ENCODE measurements around the gene DENND2D. TPM values are rescaled to one million over a fixed set of nuclear protein-coding genes. Genes with fewer than 3 reads are reported as not detected.

The DENND2D gene
- total RNA-seq, 1 donor from 2014 or later, result 0.25 TPM

DNA sequence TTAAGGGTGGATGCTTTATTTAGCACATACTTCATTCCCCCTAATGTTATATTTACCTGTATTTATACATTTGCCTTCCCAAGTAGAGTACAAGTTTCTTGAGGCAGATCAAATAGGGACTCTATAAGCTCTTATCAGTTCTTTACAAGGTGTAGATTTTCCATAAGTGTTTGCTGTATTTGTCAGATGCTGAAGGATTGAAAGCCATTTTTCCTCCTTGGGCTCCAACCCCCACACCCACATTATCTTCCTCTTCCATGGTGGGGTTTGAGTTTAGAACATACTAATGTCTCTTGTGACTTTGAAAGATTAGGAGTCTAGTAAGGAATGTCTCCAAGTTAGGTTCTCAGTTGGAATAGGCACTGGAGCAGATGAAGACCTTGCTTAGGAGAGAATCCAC, 24.6 kb upstream of the DENND2D start:
- Mint-ChIP-seq H3K27me3 (ENCODE audit: low read depth) (peaks cover 6% of the 10 kb centered on the region), H3K36me3 (ENCODE audit: low read depth) (no peaks in the 10 kb centered on the region), H3K4me3 (ENCODE audit: unreplicated experiment) (no peak overlapping the region), H3K4me1 (ENCODE audit: low read depth) (peaks cover 46% of the 10 kb centered on the region), H3K9me3 (ENCODE audit: low read depth) (no peaks in the 10 kb centered on the region), H3K27ac (ENCODE audit: unreplicated experiment) (no peak overlapping the region)
- TF ChIP-seq, protein P1, sequence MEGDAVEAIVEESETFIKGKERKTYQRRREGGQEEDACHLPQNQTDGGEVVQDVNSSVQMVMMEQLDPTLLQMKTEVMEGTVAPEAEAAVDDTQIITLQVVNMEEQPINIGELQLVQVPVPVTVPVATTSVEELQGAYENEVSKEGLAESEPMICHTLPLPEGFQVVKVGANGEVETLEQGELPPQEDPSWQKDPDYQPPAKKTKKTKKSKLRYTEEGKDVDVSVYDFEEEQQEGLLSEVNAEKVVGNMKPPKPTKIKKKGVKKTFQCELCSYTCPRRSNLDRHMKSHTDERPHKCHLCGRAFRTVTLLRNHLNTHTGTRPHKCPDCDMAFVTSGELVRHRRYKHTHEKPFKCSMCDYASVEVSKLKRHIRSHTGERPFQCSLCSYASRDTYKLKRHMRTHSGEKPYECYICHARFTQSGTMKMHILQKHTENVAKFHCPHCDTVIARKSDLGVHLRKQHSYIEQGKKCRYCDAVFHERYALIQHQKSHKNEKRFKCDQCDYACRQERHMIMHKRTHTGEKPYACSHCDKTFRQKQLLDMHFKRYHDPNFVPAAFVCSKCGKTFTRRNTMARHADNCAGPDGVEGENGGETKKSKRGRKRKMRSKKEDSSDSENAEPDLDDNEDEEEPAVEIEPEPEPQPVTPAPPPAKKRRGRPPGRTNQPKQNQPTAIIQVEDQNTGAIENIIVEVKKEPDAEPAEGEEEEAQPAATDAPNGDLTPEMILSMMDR (IDR thresholded peaks at IDR 0.05), result no peak
- no peak for DNase-seq (ENCODE audit: low spot score)

DNA sequence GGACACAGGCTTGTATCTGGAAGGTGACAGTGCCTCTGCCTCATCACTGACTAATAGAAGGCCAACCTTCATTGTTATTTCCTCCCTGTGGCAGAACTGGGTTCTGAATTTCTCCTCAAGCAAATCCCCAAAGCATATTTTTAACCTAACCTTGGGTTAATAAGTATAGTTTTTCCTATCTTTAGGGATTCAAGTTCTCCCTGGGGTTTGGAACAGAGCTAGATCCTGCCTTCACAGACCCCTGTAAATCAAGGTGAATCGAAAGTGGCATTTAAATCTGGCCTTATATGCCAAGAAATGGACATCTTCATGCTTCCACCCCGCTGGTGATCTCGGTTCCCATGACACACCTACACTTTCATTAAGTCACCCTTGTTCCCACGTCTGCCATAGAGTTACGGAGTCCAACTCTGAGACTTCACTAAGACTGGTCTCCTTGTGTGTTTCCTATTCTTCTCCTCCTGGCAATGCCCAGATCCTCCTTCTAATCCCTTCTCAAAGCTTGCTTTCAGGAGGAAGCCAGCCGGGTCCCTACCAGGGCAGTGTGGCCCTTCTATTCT, 22.8 kb upstream of the DENND2D start:
- peaks cover 32% of the 10 kb centered on the region for H3K4me1 Mint-ChIP-seq (ENCODE audit: low read depth)

DNA sequence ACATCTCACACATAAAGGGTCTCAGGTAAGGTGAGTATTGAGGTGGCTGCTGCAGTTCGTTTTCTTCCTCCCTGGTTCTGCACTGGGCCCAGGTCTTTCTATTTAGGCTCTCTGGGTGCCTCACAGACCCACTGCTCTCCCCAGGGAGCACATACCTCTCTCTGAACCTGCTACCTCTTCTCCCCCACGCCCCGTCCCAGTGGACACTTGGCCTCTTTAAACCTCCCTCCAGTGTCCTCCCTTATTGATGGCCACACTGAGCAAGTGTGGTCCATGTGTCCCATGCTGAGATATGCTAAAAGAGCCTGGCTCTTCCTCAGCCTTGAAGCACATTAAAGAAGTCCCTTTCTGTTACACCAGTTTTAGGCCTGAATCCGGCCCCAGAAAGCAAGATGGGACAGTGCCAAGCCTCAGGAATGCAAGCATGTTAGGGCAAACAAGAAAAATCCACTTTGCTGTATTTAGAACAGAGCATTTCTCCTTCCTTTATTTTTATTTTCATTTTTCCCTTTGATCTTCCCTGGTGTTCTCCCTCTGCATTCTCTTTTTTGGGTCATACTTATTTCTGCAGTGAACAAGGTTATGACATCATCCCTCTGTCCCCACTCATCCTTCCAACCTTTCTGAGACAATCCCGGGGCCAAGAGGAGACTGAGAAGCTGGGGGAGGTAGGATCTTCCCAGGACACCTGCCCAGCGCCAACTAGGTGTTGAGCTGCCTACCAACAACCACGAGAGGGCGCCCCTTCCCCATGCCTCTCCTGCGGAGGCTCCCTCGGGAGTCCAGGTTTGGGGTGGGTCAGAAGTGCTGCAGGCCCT, 22.1 kb upstream of the DENND2D start:
- TF ChIP-seq, protein P1 (IDR thresholded peaks at IDR 0.05), result peak; percentile 88
- DNase-seq (ENCODE audit: low spot score), result no peak
- H3K36me3 Mint-ChIP-seq (ENCODE audit: low read depth), result no peaks in the 10 kb centered on the region
- peaks cover 26% of the 10 kb centered on the region for H3K4me1 Mint-ChIP-seq (ENCODE audit: low read depth)
- H3K4me3 Mint-ChIP-seq (ENCODE audit: unreplicated experiment), result no peak overlapping the region
- no peaks in the 10 kb centered on the region for H3K9me3 Mint-ChIP-seq (ENCODE audit: low read depth)
- peaks cover 8% of the 10 kb centered on the region for H3K27me3 Mint-ChIP-seq (ENCODE audit: low read depth)
- peak overlapping the region; percentile 36 for H3K27ac Mint-ChIP-seq (ENCODE audit: unreplicated experiment)

More for the DNA sequence above, 22.8 kb upstream of the DENND2D start:
- no peak overlapping the region for H3K4me3 Mint-ChIP-seq (ENCODE audit: unreplicated experiment)
- peaks cover 8% of the 10 kb centered on the region for H3K27me3 Mint-ChIP-seq (ENCODE audit: low read depth)
- H3K36me3 Mint-ChIP-seq (ENCODE audit: low read depth), result no peaks in the 10 kb centered on the region
- TF ChIP-seq, protein P1 (IDR thresholded peaks at IDR 0.05), result peak; percentile 15
- no peak overlapping the region for H3K27ac Mint-ChIP-seq (ENCODE audit: unreplicated experiment)
- no peaks in the 10 kb centered on the region for H3K9me3 Mint-ChIP-seq (ENCODE audit: low read depth)
- no peak for DNase-seq (ENCODE audit: low spot score)

DNA sequence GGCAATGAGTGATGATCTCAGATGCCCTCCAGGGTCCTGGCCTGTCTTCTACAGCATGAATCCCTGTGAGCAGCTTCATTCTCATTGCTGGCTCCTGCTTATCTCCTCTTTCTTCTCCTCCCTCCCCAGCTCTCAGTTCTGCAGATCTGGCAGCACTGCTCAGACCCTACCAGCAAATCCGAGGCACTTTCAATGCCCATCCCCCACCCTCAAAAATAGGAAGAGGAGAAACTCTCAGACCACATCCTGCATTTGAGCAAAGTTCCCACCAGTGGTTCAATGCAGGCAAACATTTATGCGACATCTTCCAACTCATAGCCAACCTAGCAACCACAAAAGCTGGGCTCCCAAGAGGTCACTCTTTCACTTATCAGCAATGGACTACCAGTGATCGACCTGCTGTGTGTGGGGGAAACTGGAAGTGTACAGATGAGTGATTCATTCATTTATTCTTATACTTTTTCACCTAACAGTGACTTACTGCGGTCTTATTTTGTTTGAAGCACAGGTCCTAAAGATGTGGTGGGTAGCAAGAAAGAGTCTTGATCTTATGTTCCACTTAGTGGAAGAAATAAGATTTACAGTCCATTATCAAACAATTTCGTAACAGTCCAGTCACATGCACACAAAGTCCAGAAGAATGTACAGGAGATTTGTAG, 21.3 kb upstream of the DENND2D start:
- H3K36me3 Mint-ChIP-seq (ENCODE audit: low read depth), result no peaks in the 10 kb centered on the region
- peaks cover 22% of the 10 kb centered on the region for H3K4me1 Mint-ChIP-seq (ENCODE audit: low read depth)
- H3K4me3 Mint-ChIP-seq (ENCODE audit: unreplicated experiment), result no peak overlapping the region
- no peaks in the 10 kb centered on the region for H3K9me3 Mint-ChIP-seq (ENCODE audit: low read depth)
- no peak overlapping the region for H3K27ac Mint-ChIP-seq (ENCODE audit: unreplicated experiment)
- H3K27me3 Mint-ChIP-seq (ENCODE audit: low read depth), result peaks cover 8% of the 10 kb centered on the region
- TF ChIP-seq, protein P1 (IDR thresholded peaks at IDR 0.05), result no peak
- DNase-seq (ENCODE audit: low spot score), result no peak

DNA sequence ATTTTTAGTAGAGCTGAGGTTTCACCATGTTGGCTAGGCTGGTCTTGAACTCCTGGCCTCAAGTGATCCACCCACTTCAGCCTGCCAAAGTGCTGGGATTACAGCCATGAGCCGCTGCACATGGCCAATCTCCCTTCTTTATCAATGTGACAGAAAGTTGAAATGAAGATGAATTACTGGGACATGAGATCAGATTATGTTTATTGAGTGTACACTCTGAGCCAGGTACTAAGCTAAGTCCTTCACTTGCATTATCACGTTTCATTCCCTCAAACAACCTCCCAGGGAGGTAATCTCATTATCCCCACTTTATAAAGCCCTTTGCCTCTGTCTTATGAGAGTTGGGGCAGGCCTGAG, 20.8 kb upstream of the DENND2D start:
- Mint-ChIP-seq H3K27ac (ENCODE audit: unreplicated experiment) (no peak overlapping the region), H3K4me1 (ENCODE audit: low read depth) (peaks cover 21% of the 10 kb centered on the region), H3K9me3 (ENCODE audit: low read depth) (no peaks in the 10 kb centered on the region), H3K27me3 (ENCODE audit: low read depth) (peaks cover 8% of the 10 kb centered on the region), H3K36me3 (ENCODE audit: low read depth) (no peaks in the 10 kb centered on the region), H3K4me3 (ENCODE audit: unreplicated experiment) (no peak overlapping the region)
- no peak for DNase-seq (ENCODE audit: low spot score)
- TF ChIP-seq, protein P1 (IDR thresholded peaks at IDR 0.05), result no peak
